ENCODE results near the gene ENTPD6.

Gene ENTPD6

DNA sequence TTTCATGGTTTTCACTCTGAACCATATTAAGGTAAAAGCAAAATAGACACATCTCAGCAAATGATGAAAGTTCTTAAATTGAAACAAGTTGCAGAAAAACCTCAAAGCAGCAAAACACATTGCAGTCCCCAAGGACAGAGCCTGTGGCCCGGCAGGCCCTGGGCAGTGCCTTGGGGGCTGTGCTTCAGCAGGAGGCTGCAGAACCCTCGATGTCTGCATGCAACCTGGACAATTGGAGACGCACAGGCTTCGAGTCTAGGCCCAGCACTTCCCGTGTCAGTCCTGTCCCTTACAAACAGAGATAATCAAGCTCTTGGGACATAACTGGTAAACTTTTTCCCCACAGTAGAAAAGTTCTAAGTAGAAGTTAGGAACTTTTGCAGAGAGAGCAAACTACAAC is 61.6 kb downstream of the ENTPD6 start:
- H3K4me2 ChIP-seq (ENCODE audit: low read length): no peak overlapping the region
- TF ChIP-seq EZH2phosphoT487 (IDR thresholded peaks at IDR 0.05; ENCODE audit: low read depth): no peak
- TF ChIP-seq, protein P1, sequence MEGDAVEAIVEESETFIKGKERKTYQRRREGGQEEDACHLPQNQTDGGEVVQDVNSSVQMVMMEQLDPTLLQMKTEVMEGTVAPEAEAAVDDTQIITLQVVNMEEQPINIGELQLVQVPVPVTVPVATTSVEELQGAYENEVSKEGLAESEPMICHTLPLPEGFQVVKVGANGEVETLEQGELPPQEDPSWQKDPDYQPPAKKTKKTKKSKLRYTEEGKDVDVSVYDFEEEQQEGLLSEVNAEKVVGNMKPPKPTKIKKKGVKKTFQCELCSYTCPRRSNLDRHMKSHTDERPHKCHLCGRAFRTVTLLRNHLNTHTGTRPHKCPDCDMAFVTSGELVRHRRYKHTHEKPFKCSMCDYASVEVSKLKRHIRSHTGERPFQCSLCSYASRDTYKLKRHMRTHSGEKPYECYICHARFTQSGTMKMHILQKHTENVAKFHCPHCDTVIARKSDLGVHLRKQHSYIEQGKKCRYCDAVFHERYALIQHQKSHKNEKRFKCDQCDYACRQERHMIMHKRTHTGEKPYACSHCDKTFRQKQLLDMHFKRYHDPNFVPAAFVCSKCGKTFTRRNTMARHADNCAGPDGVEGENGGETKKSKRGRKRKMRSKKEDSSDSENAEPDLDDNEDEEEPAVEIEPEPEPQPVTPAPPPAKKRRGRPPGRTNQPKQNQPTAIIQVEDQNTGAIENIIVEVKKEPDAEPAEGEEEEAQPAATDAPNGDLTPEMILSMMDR (IDR thresholded peaks at IDR 0.05; ENCODE audit: low read depth, low read length): no peak
- H3K9ac ChIP-seq (ENCODE audit: low read length): no peak overlapping the region
- peaks cover 13% of the 10 kb centered on the region for H3K36me3 ChIP-seq (replicated peaks; ENCODE audit: low read depth, low read length)
- H3K4me1 ChIP-seq (ENCODE audit: low read length): no peaks in the 10 kb centered on the region
- H3K9me3 ChIP-seq (ENCODE audit: insufficient read depth, low read length): no peaks in the 10 kb centered on the region
- no peaks in the 10 kb centered on the region for H3K27me3 ChIP-seq (ENCODE audit: low read depth, low read length)
- H3K4me3 ChIP-seq (ENCODE audit: low read length): no peak overlapping the region
- H3K27ac ChIP-seq (ENCODE audit: low read length): no peak overlapping the region
- H4K20me1 ChIP-seq (ENCODE audit: insufficient read depth, low read length): peaks cover 7% of the 10 kb centered on the region; the same call in 1 of the 2 replicates
- no peak overlapping the region for H2AFZ ChIP-seq (ENCODE audit: low read depth, low read length)
- H3K79me2 ChIP-seq (ENCODE audit: low read length): peaks cover 14% of the 10 kb centered on the region; the same call in 1 of the 2 replicates

DNA sequence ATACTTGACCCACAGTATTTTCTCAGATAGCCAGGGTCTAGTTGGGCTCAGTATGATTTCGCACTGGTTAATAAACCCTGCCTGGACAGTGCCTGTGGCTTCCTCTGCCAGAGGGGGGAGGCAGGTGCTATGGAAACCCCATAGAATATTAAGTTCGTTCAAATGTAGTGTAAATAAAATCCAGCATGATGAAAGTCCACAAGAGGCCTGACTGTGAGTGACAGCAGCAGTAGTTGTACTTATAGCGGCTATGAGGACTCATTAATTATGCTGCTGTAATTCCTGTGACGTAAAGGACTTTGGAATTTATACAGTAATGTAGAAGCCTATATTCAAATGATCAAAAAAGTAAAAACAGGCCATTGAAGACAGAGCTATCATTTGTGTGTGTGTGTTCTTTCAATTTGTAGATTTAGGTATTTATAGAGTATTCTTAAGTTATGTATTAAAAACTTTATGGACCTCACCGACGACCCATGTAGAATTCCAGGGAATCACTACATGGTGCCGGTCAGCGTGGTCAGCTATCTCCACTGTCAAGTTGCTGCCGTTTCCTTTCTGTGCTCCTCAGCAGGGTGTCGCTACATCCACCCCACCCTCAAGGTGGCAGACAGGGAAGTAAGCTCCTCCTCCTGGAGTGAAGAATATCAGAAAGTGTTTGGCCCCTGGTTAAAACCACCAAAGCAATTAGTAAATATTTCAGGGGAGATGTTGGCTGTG is 62.4 kb downstream of the ENTPD6 start:
- H3K9ac ChIP-seq (ENCODE audit: low read length): no peak overlapping the region
- no peak overlapping the region for H3K4me3 ChIP-seq (ENCODE audit: low read length)
- H2AFZ ChIP-seq (ENCODE audit: low read depth, low read length): no peak overlapping the region
- no peak overlapping the region for H3K27ac ChIP-seq (ENCODE audit: low read length)
- H3K79me2 ChIP-seq (ENCODE audit: low read length): peaks cover 8% of the 10 kb centered on the region; the same call in 1 of the 2 replicates
- no peaks in the 10 kb centered on the region for H3K27me3 ChIP-seq (ENCODE audit: low read depth, low read length)
- H4K20me1 ChIP-seq (ENCODE audit: insufficient read depth, low read length): peaks cover 7% of the 10 kb centered on the region; the same call in 1 of the 2 replicates
- no peak overlapping the region for H3K4me2 ChIP-seq (ENCODE audit: low read length)
- no peaks in the 10 kb centered on the region for H3K9me3 ChIP-seq (ENCODE audit: insufficient read depth, low read length)
- TF ChIP-seq EZH2phosphoT487 (IDR thresholded peaks at IDR 0.05; ENCODE audit: low read depth): no peak
- TF ChIP-seq, protein P1 (IDR thresholded peaks at IDR 0.05; ENCODE audit: low read depth, low read length): no peak
- H3K4me1 ChIP-seq (ENCODE audit: low read length): no peaks in the 10 kb centered on the region
- peaks cover 12% of the 10 kb centered on the region for H3K36me3 ChIP-seq (replicated peaks; ENCODE audit: low read depth, low read length)

DNA sequence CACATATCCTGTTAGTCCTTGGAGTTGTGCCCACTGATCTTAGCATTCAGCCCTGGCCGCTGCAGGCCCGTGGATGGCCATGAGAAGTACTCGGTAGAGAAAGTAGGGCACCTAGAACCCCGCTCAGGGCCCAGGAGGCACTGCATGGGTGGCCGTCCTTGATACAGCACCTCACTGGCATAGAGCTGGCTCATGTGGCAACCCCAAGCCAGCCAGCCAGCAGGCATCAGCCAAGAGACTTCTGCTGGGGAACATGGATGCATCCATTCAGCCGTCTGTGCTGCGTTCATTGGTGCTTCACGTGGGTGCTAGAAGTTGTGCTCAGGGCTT is 62.9 kb downstream of the ENTPD6 start:
- no peaks in the 10 kb centered on the region for H3K27me3 ChIP-seq (ENCODE audit: low read depth, low read length)
- TF ChIP-seq EZH2phosphoT487 (IDR thresholded peaks at IDR 0.05; ENCODE audit: low read depth): no peak
- TF ChIP-seq, protein P1 (IDR thresholded peaks at IDR 0.05; ENCODE audit: low read depth, low read length): no peak
- peaks cover 10% of the 10 kb centered on the region for H3K36me3 ChIP-seq (replicated peaks; ENCODE audit: low read depth, low read length)
- no peak overlapping the region for H3K9ac ChIP-seq (ENCODE audit: low read length)
- no peak overlapping the region for H3K4me3 ChIP-seq (ENCODE audit: low read length)
- H3K79me2 ChIP-seq (ENCODE audit: low read length): peaks cover 4% of the 10 kb centered on the region; the same call in 1 of the 2 replicates
- H2AFZ ChIP-seq (ENCODE audit: low read depth, low read length): no peak overlapping the region
- H4K20me1 ChIP-seq (ENCODE audit: insufficient read depth, low read length): peaks cover 7% of the 10 kb centered on the region; the same call in 1 of the 2 replicates
- no peak overlapping the region for H3K4me2 ChIP-seq (ENCODE audit: low read length)
- H3K27ac ChIP-seq (ENCODE audit: low read length): no peak overlapping the region
- no peaks in the 10 kb centered on the region for H3K9me3 ChIP-seq (ENCODE audit: insufficient read depth, low read length)
- H3K4me1 ChIP-seq (ENCODE audit: low read length): no peaks in the 10 kb centered on the region

DNA sequence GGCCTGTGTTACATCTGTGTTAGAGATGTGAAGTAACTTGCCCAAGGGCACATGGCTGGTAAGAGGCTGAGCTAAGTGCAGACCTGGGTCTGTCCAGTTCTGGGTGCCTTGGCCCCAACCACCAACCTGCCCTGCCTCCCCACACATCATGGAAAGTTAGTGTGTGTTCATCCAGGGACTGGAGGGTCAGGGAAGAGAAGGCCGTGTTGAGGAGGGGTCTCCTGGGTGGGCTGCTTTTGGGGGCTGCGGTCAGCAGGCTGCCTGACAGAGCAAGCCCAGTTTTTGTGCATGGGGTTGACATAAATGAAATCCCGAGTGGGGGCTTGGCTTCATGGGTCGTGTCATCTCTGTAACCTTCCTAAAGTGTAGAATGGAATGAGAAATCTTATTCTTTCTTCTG is 63.3 kb downstream of the ENTPD6 start:
- H4K20me1 ChIP-seq (ENCODE audit: insufficient read depth, low read length): peaks cover 7% of the 10 kb centered on the region; the same call in 1 of the 2 replicates
- H3K27ac ChIP-seq (ENCODE audit: low read length): no peak overlapping the region
- H3K9me3 ChIP-seq (ENCODE audit: insufficient read depth, low read length): no peaks in the 10 kb centered on the region
- H3K27me3 ChIP-seq (ENCODE audit: low read depth, low read length): no peaks in the 10 kb centered on the region
- H3K4me1 ChIP-seq (ENCODE audit: low read length): no peaks in the 10 kb centered on the region
- no peak overlapping the region for H3K4me2 ChIP-seq (ENCODE audit: low read length)
- peaks cover 10% of the 10 kb centered on the region for H3K36me3 ChIP-seq (replicated peaks; ENCODE audit: low read depth, low read length)
- no peak overlapping the region for H3K4me3 ChIP-seq (ENCODE audit: low read length)
- TF ChIP-seq, protein P1 (IDR thresholded peaks at IDR 0.05; ENCODE audit: low read depth, low read length): no peak
- no peak for TF ChIP-seq EZH2phosphoT487 (IDR thresholded peaks at IDR 0.05; ENCODE audit: low read depth)
- peaks cover 4% of the 10 kb centered on the region; the same call in 1 of the 2 replicates for H3K79me2 ChIP-seq (ENCODE audit: low read length)
- no peak overlapping the region for H3K9ac ChIP-seq (ENCODE audit: low read length)
- H2AFZ ChIP-seq (ENCODE audit: low read depth, low read length): no peak overlapping the region

All from OCI-LY3 (cell line).